ENCODE measurements around the gene IGSF1. TPM values are rescaled to one million over a fixed set of nuclear protein-coding genes. Genes with fewer than 3 reads are reported as not detected.

The IGSF1 gene
- total RNA-seq, 1 donor from 2014 or later, result 14.6 TPM

- no peak overlapping the region for H3K27ac Mint-ChIP-seq
- no peak for DNase-seq (ENCODE audit: low spot score, unreplicated experiment)
- no peak overlapping the region for H3K4me3 Mint-ChIP-seq (ENCODE audit: low read depth)
- no peaks in the 10 kb centered on the region for H3K9me3 Mint-ChIP-seq (ENCODE audit: low read depth)
- H3K36me3 Mint-ChIP-seq (ENCODE audit: insufficient read depth), result no peaks in the 10 kb centered on the region
- no peak for TF ChIP-seq CTCF (IDR thresholded peaks at IDR 0.05; ENCODE audit: unreplicated experiment)
- no peaks in the 10 kb centered on the region for H3K27me3 Mint-ChIP-seq
- H3K4me1 Mint-ChIP-seq (ENCODE audit: low read depth), result peaks cover 6% of the 10 kb centered on the region
These were observed 28.2 kb upstream of the IGSF1 start for GRCh38 chrX:131317326-131317725.

- no peaks in the 10 kb centered on the region for H3K27me3 Mint-ChIP-seq
- H3K4me1 Mint-ChIP-seq (ENCODE audit: low read depth), result peaks cover 6% of the 10 kb centered on the region
- H3K9me3 Mint-ChIP-seq (ENCODE audit: low read depth), result no peaks in the 10 kb centered on the region
- H3K36me3 Mint-ChIP-seq (ENCODE audit: insufficient read depth), result no peaks in the 10 kb centered on the region
- no peak for DNase-seq (ENCODE audit: low spot score, unreplicated experiment)
- H3K27ac Mint-ChIP-seq, result no peak overlapping the region
- H3K4me3 Mint-ChIP-seq (ENCODE audit: low read depth), result no peak overlapping the region
- no peak for TF ChIP-seq CTCF (IDR thresholded peaks at IDR 0.05; ENCODE audit: unreplicated experiment)
These were observed 27.2 kb upstream of the IGSF1 start for GRCh38 chrX:131316260-131316659.

- H3K9me3 Mint-ChIP-seq (ENCODE audit: low read depth), result no peaks in the 10 kb centered on the region
- H3K27me3 Mint-ChIP-seq, result no peaks in the 10 kb centered on the region
- no peak overlapping the region for H3K27ac Mint-ChIP-seq
These were observed 19.9 kb upstream of the IGSF1 start for GRCh38 chrX:131308980-131309379.

GRCh38 chrX:131306601-131307000, 17.5 kb upstream of the IGSF1 start:
- H3K27ac Mint-ChIP-seq, result no peak overlapping the region

More at GRCh38 chrX:131308980-131309379, 19.9 kb upstream of the IGSF1 start:
- no peak for TF ChIP-seq CTCF (IDR thresholded peaks at IDR 0.05; ENCODE audit: unreplicated experiment)
- H3K36me3 Mint-ChIP-seq (ENCODE audit: insufficient read depth), result no peaks in the 10 kb centered on the region
- no peaks in the 10 kb centered on the region for H3K4me1 Mint-ChIP-seq (ENCODE audit: low read depth)
- DNase-seq (ENCODE audit: low spot score, unreplicated experiment), result no peak
- no peak overlapping the region for H3K4me3 Mint-ChIP-seq (ENCODE audit: low read depth)

GRCh38 chrX:131305926-131306325, 16.8 kb upstream of the IGSF1 start:
- Mint-ChIP-seq H3K9me3 (ENCODE audit: low read depth) (no peaks in the 10 kb centered on the region), H3K36me3 (ENCODE audit: insufficient read depth) (no peaks in the 10 kb centered on the region), H3K4me1 (ENCODE audit: low read depth) (no peaks in the 10 kb centered on the region), H3K27me3 (no peaks in the 10 kb centered on the region), H3K27ac (no peak overlapping the region), H3K4me3 (ENCODE audit: low read depth) (no peak overlapping the region)
- no peak for DNase-seq (ENCODE audit: low spot score, unreplicated experiment)
- no peak for TF ChIP-seq CTCF (IDR thresholded peaks at IDR 0.05; ENCODE audit: unreplicated experiment)

More at GRCh38 chrX:131306601-131307000, 17.5 kb upstream of the IGSF1 start:
- Mint-ChIP-seq H3K4me1 (ENCODE audit: low read depth) (no peaks in the 10 kb centered on the region), H3K9me3 (ENCODE audit: low read depth) (no peaks in the 10 kb centered on the region), H3K36me3 (ENCODE audit: insufficient read depth) (no peaks in the 10 kb centered on the region), H3K27me3 (no peaks in the 10 kb centered on the region), H3K4me3 (ENCODE audit: low read depth) (no peak overlapping the region)
- no peak for DNase-seq (ENCODE audit: low spot score, unreplicated experiment)
- TF ChIP-seq CTCF (IDR thresholded peaks at IDR 0.05; ENCODE audit: unreplicated experiment), result no peak

All from progenitor cell of endocrine pancreas (in vitro differentiated cells).